B cell (primary cell): Measurements from ENCODE around the gene HTR1D.

Source experiments
- CTCF ChIP-seq: fragments of 200-600 bp; IDR thresholded peaks from one replicate; pipeline ENCODE4 v1.8.0; 2022; ENCODE audit warnings: antibody characterized with exemption, mild to moderate bottlenecking
- EZH2 ChIP-seq: IDR thresholded peaks from 2 replicates; pipeline ENCODE4 v1.6.1; 2012; ENCODE audit warnings: borderline replicate concordance, low read depth, mild to moderate bottlenecking, moderate library complexity, low read length; ENCODE audit not compliant: insufficient read depth, poor library complexity, severe bottlenecking

GRCh38 chr1:23174426-23175110 lies 42.7 kb downstream of the HTR1D start:
- TF ChIP-seq CTCF (no peak), EZH2 (no peak)
